OCI-LY7 (cell line): Measurements from ENCODE around the gene OTOG.

Source experiments
- EZH2phosphoT487 ChIP-seq: fragments of 200-600 bp; sonication (generic); IDR thresholded peaks from 2 replicates; pipeline ENCODE4 v1.6.1; 2018; ENCODE audit warnings: low read depth, borderline replicate concordance, mild to moderate bottlenecking, mixed run types, antibody characterized with exemption, low read length, moderate library complexity, mixed read lengths
- TF ChIP-seq, protein P1 (sequence below): fragments of 200-600 bp; sonication (generic); conservative IDR thresholded peaks from 2 replicates; pipeline ENCODE4 v1.5.1; 2014; ENCODE audit warnings: mild to moderate bottlenecking, antibody characterized with exemption, low read length, moderate library complexity, mixed read lengths

- TF ChIP-seq, protein P1, sequence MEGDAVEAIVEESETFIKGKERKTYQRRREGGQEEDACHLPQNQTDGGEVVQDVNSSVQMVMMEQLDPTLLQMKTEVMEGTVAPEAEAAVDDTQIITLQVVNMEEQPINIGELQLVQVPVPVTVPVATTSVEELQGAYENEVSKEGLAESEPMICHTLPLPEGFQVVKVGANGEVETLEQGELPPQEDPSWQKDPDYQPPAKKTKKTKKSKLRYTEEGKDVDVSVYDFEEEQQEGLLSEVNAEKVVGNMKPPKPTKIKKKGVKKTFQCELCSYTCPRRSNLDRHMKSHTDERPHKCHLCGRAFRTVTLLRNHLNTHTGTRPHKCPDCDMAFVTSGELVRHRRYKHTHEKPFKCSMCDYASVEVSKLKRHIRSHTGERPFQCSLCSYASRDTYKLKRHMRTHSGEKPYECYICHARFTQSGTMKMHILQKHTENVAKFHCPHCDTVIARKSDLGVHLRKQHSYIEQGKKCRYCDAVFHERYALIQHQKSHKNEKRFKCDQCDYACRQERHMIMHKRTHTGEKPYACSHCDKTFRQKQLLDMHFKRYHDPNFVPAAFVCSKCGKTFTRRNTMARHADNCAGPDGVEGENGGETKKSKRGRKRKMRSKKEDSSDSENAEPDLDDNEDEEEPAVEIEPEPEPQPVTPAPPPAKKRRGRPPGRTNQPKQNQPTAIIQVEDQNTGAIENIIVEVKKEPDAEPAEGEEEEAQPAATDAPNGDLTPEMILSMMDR = no peak
- TF ChIP-seq EZH2phosphoT487 = no peak
Observed at GRCh38 chr11:17668166-17668565, 121.1 kb downstream of the OTOG start.
